Peyer's patch (tissue), 4 donors: Measurements from ENCODE around the gene AOPEP.

ENCODE experiments used
- CTCF ChIP-seq, 6 experiments: fragments of 450-650 bp in 4 of 6; fragments of 200-600 bp in 2 of 6; sonication (generic) in 1 of 6; IDR thresholded peaks; one replicate each; pipeline ENCODE4 v1.5.1; 2017 to 2019; ENCODE audit warnings: antibody characterized with exemption in 6 of 6, mild to moderate bottlenecking in 3 of 6, moderate library complexity in 1 of 6
- POLR2A ChIP-seq, 2 donors: fragments of 450-650 bp; IDR thresholded peaks; one replicate each; pipeline ENCODE4 v1.5.1; 2017; ENCODE audit warnings: antibody characterized with exemption in 2 of 2, mild to moderate bottlenecking in 2 of 2, moderate library complexity in 2 of 2

DNA sequence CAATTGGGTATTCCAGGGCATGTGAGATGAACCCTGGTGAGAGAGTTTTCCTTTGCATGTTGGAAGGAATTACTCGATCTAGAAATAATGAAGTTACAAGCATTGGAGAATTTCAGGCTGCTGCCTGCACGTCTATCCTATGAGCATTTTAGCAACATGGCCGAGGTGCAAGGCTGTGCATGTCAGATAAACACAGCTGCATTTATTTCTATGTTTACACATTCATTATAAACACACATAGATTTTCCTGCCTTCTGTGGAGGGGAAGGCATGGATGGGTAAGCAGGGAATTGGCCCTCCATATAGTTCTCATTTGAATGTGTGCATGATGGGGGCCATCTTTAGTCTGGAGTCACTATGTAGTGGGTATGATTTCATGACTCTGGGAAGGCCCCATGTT lies 42.3 kb downstream of the AOPEP start:
- TF ChIP-seq POLR2A (IDR thresholded peaks at IDR 0.05): no peak
- no peak for TF ChIP-seq CTCF (IDR thresholded peaks at IDR 0.05)
